HG02610 (cell line): Measurements from ENCODE around the gene NELFA.

ENCODE experiments used
- ATAC-seq: cut with Tn5 transposase; IDR thresholded peaks from one replicate; pipeline ENCODE4 v1.9.1; 2021; ENCODE audit warnings: mild to moderate bottlenecking, moderate library complexity; ENCODE audit not compliant: unreplicated experiment

The NELFA gene

GRCh38 chr4:1939664-1940509 lies 68.9 kb downstream of the NELFA start:
- ATAC-seq = no peak

- no peak for ATAC-seq
These were observed 70.7 kb downstream of the NELFA start for GRCh38 chr4:1938027-1938426.

- ATAC-seq = no peak
These were observed 71.2 kb downstream of the NELFA start for GRCh38 chr4:1937550-1937949.

GRCh38 chr4:1933700-1934099 lies 75.1 kb downstream of the NELFA start:
- ATAC-seq = no peak

GRCh38 chr4:1932736-1933135 lies 76.0 kb downstream of the NELFA start:
- ATAC-seq = no peak
